Ovary (tissue), 3 donors: Measurements from ENCODE around the gene SIN3A.

Source experiments
- POLR2A ChIP-seq: fragments of 450-650 bp; IDR thresholded peaks from one replicate; pipeline ENCODE4 v1.6.1; 2017; ENCODE audit warnings: antibody characterized with exemption, mild to moderate bottlenecking, moderate library complexity
- TF ChIP-seq, protein P1 (sequence below), 3 donors: fragments of 450-650 bp in 2 of 3; fragments of 200-600 bp in 1 of 3; IDR thresholded peaks; one replicate each; pipeline versions ENCODE4 v1.5.1 to v1.8.0; 2016 to 2022; ENCODE audit warnings: antibody characterized with exemption in 3 of 3, mild to moderate bottlenecking in 1 of 3
- donor health status: DM: no; HTN: no; CAD: no.

DNA sequence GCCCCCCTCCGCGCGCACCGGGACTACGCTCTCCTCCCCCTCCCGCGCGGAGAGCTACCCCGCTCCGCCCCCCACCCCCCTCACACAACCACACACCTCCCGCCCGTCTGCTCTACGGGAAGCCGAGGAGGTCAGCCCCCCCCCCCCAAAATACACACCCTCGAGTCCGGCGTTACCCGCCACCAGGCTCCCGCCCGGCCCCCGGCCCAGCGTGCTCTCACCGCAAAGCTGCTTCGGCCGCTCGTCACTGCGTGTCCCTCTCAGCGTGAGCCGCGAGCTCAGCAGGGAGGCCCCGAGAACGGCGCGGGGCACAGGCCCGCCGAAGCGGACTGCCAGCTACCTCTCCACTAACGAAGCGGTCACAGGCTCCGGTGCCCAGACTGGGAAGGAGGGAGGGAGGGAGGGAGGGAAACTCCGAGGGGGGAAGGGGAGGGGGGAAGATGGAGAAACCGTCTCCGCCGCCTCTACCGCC, 252 bp downstream of the SIN3A start:
- TF ChIP-seq, protein P1, sequence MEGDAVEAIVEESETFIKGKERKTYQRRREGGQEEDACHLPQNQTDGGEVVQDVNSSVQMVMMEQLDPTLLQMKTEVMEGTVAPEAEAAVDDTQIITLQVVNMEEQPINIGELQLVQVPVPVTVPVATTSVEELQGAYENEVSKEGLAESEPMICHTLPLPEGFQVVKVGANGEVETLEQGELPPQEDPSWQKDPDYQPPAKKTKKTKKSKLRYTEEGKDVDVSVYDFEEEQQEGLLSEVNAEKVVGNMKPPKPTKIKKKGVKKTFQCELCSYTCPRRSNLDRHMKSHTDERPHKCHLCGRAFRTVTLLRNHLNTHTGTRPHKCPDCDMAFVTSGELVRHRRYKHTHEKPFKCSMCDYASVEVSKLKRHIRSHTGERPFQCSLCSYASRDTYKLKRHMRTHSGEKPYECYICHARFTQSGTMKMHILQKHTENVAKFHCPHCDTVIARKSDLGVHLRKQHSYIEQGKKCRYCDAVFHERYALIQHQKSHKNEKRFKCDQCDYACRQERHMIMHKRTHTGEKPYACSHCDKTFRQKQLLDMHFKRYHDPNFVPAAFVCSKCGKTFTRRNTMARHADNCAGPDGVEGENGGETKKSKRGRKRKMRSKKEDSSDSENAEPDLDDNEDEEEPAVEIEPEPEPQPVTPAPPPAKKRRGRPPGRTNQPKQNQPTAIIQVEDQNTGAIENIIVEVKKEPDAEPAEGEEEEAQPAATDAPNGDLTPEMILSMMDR (IDR thresholded peaks at IDR 0.05): no peak
- TF ChIP-seq POLR2A: peak; percentile 48
